ENCODE data around the gene IGF2BP2.

Gene IGF2BP2

DNA sequence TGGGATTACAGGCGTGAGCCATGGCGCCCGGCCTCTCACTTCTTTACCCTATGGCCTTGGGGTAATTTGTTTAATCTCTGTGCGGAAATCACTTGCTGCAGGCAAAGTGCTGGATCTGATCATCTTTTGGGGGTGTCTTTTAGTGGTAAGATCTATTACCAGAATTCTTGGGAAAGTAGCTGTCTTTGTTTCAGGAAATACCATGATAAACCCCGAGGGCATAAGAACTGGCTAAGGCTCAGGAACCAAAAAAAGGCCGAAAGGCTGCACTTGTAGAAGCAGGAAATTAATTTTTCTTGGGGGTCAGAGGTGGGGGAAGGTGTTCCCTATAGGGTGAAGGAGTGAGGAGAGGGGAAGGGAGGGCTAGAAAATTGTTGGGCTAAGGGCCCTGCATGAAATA, 22.7 kb upstream of the IGF2BP2 start:
- TF ChIP-seq CTCF (IDR thresholded peaks at IDR 0.05), result no peak

DNA sequence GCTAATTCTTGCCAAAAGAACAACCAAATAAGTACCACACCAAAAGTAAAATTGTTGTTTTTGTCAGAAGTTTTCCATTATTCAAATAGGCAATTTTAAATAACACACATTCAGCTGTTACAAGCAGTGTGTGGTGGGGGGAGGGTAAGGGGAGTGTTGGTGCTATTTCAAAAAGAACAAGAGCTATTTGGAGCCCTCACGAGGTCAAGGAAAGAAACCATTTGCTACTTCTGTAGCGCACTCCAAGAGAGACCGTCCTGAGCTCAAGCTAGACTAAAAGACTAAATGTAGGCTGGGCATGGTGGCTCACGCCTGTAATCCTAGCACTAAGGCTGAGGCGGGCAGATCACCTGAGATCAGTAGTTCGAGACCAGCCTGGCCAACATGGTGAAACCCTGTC, 21.2 kb upstream of the IGF2BP2 start:
- no peak for TF ChIP-seq CTCF (IDR thresholded peaks at IDR 0.05)

- no peak for TF ChIP-seq CTCF (IDR thresholded peaks at IDR 0.05)
These were observed 19.2 kb upstream of the IGF2BP2 start for GRCh38 chr3:185844051-185844450.

DNA sequence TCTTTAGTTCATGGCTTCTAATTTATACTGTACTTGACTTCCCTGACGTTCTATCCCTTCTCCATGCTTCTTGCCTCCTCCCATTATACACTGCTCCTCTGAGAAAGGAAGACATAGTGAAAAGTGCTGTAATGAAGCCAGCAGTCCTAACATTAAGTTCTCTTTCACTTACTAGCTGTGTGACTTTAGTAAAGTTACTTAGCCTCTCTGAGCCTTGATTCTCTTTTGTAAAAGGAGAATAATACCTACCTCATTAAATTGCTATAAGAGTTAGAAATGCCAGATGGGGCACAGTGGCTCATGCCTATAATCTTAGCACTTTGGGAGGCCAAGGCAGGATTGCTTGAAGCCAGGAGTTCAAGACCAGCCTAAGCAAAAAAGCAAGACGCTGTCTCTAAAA, 18.8 kb upstream of the IGF2BP2 start:
- no peak for TF ChIP-seq CTCF (IDR thresholded peaks at IDR 0.05)

- no peak for TF ChIP-seq CTCF (IDR thresholded peaks at IDR 0.05)
These were observed 18.3 kb upstream of the IGF2BP2 start for GRCh38 chr3:185843126-185843525.

GRCh38 chr3:185842241-185842640, 17.4 kb upstream of the IGF2BP2 start:
- TF ChIP-seq CTCF (IDR thresholded peaks at IDR 0.05), result no peak

- TF ChIP-seq CTCF (IDR thresholded peaks at IDR 0.05), result no peak
These were observed 12.6 kb upstream of the IGF2BP2 start for GRCh38 chr3:185837414-185837813.

GRCh38 chr3:185831990-185832389, 7.1 kb upstream of the IGF2BP2 start:
- TF ChIP-seq CTCF (IDR thresholded peaks at IDR 0.05), result no peak
